ENCODE results near the gene PROZ.

DNA sequence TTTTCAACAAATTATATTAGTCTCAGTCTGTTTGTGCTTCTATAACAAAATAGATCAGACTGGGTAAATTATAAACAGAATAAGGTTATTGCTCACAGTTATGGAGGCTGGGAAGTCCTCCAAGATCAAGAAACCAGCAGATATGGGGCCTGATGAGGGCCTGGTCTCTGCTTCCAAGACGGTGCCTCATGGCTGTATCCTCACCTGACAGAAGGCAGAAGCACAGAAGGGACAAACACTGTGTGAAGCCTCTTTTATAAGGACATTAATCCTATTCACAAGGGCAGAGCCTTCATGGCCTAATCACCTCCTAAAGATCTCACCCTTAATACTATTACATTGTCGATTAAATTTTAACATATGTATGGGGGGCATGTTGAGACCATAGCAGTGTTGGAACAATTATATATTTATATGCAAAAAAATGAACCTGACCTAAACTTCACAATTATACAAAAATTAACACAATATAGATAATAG is 23.1 kb upstream of the PROZ start:
- TF ChIP-seq, protein P1, sequence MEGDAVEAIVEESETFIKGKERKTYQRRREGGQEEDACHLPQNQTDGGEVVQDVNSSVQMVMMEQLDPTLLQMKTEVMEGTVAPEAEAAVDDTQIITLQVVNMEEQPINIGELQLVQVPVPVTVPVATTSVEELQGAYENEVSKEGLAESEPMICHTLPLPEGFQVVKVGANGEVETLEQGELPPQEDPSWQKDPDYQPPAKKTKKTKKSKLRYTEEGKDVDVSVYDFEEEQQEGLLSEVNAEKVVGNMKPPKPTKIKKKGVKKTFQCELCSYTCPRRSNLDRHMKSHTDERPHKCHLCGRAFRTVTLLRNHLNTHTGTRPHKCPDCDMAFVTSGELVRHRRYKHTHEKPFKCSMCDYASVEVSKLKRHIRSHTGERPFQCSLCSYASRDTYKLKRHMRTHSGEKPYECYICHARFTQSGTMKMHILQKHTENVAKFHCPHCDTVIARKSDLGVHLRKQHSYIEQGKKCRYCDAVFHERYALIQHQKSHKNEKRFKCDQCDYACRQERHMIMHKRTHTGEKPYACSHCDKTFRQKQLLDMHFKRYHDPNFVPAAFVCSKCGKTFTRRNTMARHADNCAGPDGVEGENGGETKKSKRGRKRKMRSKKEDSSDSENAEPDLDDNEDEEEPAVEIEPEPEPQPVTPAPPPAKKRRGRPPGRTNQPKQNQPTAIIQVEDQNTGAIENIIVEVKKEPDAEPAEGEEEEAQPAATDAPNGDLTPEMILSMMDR (IDR thresholded peaks at IDR 0.05): no peak
- no peak for TF ChIP-seq POLR2A (IDR thresholded peaks at IDR 0.05)
- no peak for TF ChIP-seq POLR2AphosphoS5 (IDR thresholded peaks at IDR 0.05)

Measured in sigmoid colon (tissue), 4 donors.